ENCODE results near the gene GSTCD.
"Not testable (repeated sequence)": the region's sequence is repeated elsewhere in the genome, so short reads cannot be mapped to it uniquely, and the experiment has no call there.

Gene GSTCD, protein sequence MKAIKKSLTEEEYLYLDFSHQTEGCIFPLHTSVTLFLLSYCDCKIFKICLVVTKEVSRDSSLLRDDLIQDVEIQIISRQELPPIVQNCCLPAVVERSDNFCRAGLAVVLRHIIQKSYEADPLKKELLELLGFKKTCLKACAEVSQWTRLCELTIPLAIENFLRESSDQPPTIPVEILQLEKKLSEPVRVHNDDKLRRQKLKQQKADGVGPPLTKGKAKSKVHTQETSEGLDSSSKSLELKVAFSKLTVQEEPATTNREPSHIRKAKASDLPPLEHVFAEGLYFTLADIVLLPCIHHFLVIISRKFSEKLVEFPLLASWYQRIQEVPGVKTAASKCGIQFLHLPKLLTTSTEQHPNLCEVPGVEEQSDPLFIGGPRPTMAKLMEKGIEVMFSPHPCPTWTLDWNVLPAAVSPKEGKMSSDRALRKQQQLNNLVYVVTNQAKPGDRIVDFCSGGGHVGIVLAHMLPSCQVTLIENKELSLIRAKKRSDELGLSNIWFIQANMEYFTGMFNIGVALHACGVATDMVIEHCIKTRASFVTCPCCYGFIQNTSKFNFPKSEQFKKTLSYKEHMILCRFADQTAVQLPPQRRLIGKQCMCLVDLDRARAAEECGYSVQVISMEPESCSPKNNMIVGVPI

DNA sequence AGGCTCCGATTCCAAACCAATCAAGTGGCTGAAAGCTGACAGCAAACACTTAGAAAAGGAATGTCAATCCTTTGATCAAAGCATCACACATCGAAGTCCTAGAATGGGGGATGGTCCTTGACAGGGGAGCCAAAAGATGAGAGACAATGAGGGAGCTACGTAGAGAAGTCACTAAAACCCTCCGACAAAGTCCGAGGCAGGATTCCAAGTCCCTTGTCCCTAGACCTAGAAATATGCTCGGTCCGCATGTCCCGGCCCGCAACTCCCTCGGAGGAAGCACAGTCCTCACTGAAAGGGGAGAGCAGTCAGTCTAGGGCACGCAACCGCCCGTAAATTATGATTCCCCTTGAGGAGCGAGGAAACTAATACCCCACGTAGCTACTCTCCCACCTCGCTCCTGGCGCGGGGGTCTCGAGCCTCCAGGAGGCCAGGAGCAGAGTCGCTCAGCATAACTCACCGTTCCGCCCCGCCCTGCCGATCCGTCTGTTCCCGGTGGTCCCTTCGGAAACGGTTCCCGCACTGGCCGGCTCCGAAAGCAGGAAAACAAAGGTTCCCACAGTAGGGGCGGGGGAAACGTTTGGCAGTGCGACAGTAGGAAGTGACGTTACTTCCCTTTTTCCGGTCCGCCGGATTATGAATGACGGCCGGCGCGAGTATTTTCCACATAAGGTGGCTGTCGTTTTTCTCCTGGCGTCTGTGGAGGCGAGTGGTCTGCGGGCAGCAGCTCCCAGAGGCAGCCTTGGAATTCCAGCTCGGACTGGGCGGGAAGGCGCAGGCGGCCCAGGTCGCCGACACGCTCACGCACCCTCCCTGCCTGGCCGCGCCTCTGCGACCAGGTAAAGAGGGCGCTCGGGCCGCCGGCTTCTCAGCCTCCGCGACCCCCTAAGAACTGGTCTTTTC, at the start of gene GSTCD, which contains the start of gene INTS12:
GSTCD (plus strand) TSS at position 604 of the 900 bp plus-strand sequence. CDS start 8,830 bp downstream, outside the sequence.
INTS12 (minus strand) TSS at position 509 of the 900 bp plus-strand sequence. CDS start 8,684 bp downstream, outside the sequence.
- DNase-seq (ENCODE audit: low read depth in 2 of 2), result peak; percentile 74 to 88

DNA sequence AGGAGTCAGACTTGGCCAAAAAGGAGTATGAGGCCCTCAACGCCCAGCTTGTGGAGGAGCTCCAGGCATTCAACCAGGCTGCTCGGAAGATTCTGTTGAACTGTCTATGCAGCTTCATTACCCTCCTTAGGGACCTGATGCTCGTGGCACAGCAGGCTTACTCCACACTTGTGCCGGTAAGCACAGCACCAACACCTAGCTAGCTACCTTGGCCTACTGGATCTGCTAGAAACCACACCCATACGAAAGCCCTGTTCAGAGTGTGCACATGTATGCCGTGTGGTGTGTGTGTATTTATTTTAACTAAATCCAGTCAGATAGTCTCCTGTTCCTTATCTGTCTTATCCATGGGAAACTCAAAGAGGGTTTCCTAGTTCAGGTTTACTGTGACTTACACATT, 49.4 kb upstream of the GSTCD start:
- DNase-seq (ENCODE audit: low read depth in 2 of 2), result no peak

- no peak for DNase-seq (ENCODE audit: low read depth in 2 of 2)
These were observed 47.6 kb upstream of the GSTCD start for GRCh38 chr4:105661028-105661427.

DNA sequence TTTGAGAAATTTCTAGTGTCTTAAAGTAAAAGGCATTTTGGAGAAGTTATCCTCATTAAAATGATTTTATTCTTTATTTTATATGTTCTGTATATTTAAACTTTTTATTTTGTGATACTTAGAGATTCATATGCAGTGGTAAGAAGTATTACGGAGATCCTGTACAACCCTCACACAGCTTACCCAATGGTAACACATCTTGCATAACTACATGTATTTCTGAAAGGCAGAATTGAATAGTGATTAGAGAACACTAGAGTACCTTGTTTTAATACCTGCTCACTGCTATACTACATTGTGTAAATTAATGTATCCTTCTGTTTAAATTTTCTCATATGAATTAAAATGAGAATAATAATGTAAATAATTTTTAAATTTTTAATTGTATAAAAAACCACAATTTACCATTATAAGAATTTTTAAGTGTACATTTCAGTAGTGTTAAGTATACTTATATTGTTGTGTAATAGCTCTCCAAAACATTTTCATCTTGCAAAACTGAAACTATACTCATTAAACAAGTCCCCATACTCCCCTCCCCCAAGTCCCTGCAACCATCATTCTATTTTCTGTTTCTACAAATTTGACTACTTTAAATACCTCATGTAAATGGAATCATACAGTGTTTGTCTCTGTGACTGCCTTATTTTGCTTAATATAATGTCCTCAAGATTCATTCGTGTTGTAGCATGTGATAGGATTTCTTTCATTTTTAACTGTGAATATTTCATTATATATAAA, 45.5 kb upstream of the GSTCD start:
- no peak for DNase-seq (ENCODE audit: low read depth in 2 of 2)

DNA sequence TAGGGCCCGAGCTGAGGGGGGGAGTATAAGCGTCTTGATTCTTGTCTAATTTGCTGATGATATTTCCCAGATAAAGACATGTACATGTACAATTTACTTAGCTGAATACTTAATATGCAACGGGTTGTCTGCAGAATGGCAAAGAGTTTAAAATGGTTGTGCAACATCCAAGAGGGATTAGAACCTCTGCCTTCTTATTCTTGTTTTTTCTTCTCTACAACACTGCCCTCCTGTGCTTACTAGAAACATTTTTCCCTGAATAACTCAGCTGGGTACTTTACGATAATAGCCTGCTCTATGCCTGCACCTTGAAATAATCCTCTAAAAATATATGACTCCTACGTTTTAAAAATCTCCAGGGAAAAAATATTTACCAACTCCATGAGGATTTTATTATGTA, 41.9 kb upstream of the GSTCD start:
- DNase-seq (ENCODE audit: low read depth in 2 of 2), result no peak

- DNase-seq (ENCODE audit: low read depth in 2 of 2), result no peak
These were observed 37.9 kb upstream of the GSTCD start for GRCh38 chr4:105670684-105671083.

GRCh38 chr4:105671301-105671700, 37.3 kb upstream of the GSTCD start:
- no peak for DNase-seq (ENCODE audit: low read depth in 2 of 2)

DNA sequence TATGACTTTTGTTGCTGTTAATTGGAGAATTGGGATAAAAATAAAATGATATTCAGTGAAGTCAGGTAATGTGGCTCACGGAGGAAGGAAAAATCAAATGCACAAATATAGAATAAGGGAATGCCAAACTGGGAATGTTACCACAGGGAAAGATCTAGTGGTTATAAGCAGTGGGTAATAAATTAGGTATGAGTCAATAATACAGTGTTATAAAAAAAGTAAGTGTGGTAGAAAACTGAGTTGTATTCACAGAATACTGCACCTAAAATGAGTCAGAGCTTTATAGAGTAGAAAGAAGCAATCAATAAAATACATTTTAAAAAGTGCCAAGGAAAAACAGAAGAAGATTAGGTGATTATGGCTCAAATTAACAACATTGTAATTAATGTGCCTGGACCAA, 34.6 kb upstream of the GSTCD start:
- DNase-seq (ENCODE audit: low read depth in 2 of 2), result no peak

DNA sequence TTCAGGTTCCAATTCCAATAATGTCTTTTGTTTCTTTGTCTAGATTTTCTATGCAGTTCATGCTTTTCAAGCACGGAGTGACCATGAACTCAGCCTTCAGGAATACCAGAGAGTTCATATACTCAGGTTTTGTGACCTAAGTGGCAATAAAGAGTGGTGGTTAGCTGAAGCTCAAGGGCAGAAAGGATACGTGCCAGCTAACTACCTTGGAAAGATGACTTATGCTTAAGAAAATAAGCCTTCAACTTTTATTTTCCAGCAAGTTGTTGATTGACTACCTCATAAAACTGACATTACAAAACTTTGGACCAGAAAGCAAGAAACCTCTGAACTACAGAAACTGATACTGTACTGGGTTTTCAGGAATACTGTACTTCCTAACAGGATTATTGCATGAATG, 30.9 kb upstream of the GSTCD start:
- no peak for DNase-seq (ENCODE audit: low read depth in 2 of 2)

DNA sequence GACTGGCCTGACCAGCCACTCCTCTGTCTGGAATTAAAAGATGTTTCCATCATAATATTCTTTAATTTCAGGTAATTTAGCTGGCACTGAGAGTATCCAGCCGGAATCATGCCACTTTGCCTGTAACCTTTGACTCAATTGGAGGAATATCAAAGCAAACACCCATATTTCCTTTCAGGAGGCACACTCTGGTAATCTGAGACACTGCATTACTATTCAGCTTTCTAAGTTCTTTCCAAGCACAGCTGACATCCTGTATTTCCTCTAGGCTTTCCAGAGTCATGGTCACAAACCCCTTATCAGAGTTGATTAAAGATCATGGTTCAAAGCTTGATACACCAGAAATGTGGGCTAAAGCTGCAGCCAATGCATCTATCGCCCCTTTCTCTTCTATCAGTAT, 29.4 kb upstream of the GSTCD start:
- no peak for DNase-seq (ENCODE audit: low read depth in 2 of 2)

GRCh38 chr4:105683038-105683437, 25.5 kb upstream of the GSTCD start:
- DNase-seq (ENCODE audit: low read depth in 2 of 2), result no peak

GRCh38 chr4:105686571-105686970, 22.0 kb upstream of the GSTCD start:
- no peak for DNase-seq (ENCODE audit: low read depth in 2 of 2)

DNA sequence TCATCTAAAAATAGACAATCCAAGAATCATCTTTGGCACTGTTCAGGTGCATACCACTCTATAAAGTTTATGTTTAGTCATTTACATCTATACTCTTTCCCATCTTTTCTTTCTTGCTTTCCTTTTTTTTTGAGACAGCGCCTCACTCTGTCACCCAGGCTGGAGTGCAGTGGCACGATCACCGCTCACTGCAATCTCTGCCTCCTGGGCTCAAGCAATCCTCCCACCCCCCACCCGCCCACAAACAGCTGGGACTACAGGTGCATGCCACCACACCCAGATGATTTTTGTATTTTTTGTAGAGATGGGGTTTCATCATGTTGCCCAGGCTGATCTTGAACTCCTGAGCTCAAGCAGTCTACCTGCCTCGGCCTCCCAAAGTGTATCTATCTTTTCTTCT, 13.8 kb upstream of the GSTCD start:
- DNase-seq (ENCODE audit: low read depth in 2 of 2), result not testable (repeated sequence)

- not testable (repeated sequence) for DNase-seq (ENCODE audit: low read depth in 2 of 2)
These were observed 12.8 kb upstream of the GSTCD start for GRCh38 chr4:105695832-105696231.

GRCh38 chr4:105698607-105699006, 10.0 kb upstream of the GSTCD start:
- DNase-seq (ENCODE audit: low read depth in 2 of 2), result no peak

GRCh38 chr4:105707782-105708180, 803 bp upstream of the GSTCD start:
- no peak for DNase-seq (ENCODE audit: low read depth in 2 of 2)

- DNase-seq (ENCODE audit: low read depth in 2 of 2), result peak in 1 of 2 donors; percentile 5
These were observed 482 bp downstream of the GSTCD start for GRCh38 chr4:105709081-105709450.

DNA sequence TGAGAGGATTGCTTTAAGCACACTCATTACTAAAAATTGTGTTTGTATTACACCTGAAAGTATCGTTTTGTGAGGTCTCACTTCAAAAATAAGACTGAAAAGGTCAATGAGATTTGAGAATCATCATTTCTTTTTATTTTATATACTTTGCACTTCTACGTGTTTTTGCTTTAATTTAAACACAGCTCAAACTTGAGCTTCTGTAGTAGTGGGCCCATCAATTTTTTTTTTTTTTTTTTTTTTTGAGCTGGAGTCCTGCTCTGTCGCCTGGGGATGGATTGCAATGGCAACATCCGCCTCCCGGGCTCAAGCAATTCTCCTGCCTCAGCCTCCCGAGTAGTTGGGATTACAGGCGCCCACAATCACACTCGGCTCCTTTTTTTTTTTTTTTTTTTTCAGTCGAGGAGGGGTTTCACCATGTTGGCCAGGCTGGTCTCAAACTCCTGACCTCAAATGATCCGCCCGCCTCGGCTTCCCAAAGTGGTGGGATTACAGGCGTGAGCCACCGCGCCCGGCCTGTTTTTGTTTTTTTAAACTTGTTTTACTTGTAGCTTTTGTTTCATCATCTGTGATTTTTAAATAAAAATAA, 1.5 kb downstream of the GSTCD start:
- no peak for DNase-seq (ENCODE audit: low read depth in 2 of 2)

- no peak for DNase-seq (ENCODE audit: low read depth in 2 of 2)
These were observed 2.1 kb downstream of the GSTCD start for GRCh38 chr4:105710678-105711077.

GRCh38 chr4:105712766-105713165, 4.2 kb downstream of the GSTCD start:
- no peak for DNase-seq (ENCODE audit: low read depth in 2 of 2)

DNA sequence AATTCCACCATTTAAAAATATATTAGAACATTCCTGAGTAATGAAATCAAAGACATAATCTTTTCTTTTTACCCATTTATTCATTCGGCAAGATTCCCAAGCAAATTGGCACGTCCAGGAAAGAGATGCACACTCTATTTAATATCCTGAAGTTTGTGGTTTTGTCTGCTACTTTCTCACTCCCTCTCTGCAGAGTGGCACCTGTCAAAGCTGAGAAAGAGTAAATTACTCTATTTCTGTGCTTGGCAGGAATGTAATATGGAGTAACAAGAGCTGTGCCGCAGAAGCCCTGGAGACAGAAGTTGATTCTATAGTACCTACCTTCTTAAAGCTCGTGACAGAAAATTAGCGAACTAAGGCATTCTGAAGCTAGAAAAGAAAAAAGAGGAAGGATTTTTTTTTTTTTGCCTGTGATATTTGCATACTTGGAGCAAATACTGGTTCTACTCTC, 5.5 kb downstream of the GSTCD start:
- DNase-seq (ENCODE audit: low read depth in 2 of 2), result no peak

Measured in stimulated activated CD8-positive, alpha-beta memory T cell treated with anti-CD3 and anti-CD28 coated beads, Interleukin-2, amount 100 ng/mL, for 48 hours (primary cell).